ENCODE data around the gene NCAPD3. TPM values are rescaled to one million over a fixed set of nuclear protein-coding genes. Genes with fewer than 3 reads are reported as not detected.

The NCAPD3 gene
- total RNA-seq, 1 experiment from 2014 or later, result 52.2 TPM

DNA sequence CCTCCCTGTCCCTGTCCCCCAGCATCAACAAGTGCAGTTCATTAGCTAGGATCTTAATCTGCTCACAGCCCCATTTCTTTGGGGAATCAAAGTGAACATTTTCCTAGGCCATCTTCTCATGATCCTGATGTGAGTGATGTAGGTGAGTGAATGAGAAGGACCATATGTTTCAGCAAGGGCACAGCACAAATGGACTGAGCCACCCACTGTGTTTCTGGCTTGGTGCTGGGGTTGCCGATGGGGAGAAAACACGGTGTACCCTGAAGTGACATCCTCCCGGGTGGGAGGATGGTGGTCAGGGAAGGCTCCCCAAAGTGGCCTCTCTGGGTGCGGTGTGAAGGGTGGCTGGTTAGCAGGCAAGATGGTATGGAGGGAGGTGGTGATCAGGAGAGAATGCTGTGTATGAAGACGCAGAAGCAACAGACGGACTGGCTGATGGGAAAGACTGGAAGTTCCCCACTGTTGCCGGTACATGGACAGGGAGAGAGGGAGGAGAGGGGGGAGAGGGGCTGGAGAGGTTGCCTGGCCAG, 82.7 kb downstream of the NCAPD3 start:
- no peak overlapping the region for H2BK12ac ChIP-seq (ENCODE audit: insufficient read length, low read depth, low read length)
- no peak overlapping the region for H3K56ac ChIP-seq (ENCODE audit: insufficient read length, low read depth, low read length)
- no peaks in the 10 kb centered on the region for H3K79me1 ChIP-seq (ENCODE audit: insufficient read depth, low read depth, low read length, poor library complexity, severe bottlenecking)
- Mint-ChIP-seq H3K27me3 (ENCODE audit: low read depth) (peaks cover 2% of the 10 kb centered on the region), H3K27ac (no peak overlapping the region; a peak in 1 of 7 replicates), H3K4me1 (peaks cover 3 to 5% of the 10 kb centered on the region in 2 experiments; a peak in 3 of 4 replicates), H3K4me3 (no peak overlapping the region), H3K9me3 (peaks cover 50 to 56% of the 10 kb centered on the region in 2 experiments), H3K36me3 (ENCODE audit: insufficient read depth in 1 of 3, low read depth in 3 of 3) (peaks cover 67 to 70% (median 68%) of the 10 kb centered on the region in 3 experiments)
- no peak overlapping the region for H4K5ac ChIP-seq (ENCODE audit: insufficient read length, low read depth, low read length)
- no peak overlapping the region for H2AFZ ChIP-seq (ENCODE audit: low read length)
- no peaks in the 10 kb centered on the region for H3K23me2 ChIP-seq (ENCODE audit: insufficient read length, low read depth, low read length, poor library complexity, severe bottlenecking)
- peak overlapping the region; percentile 76 for H4K91ac ChIP-seq (ENCODE audit: insufficient read length, low read depth, low read length)
- no peak overlapping the region for H4K8ac ChIP-seq (replicated peaks; ENCODE audit: insufficient read length, low read depth, low read length)
- no peaks in the 10 kb centered on the region for H4K20me1 ChIP-seq (ENCODE audit: control insufficient read depth, insufficient read depth, insufficient read length)
- no peak overlapping the region for H3T11ph ChIP-seq (ENCODE audit: low read length)
- H2BK120ac ChIP-seq (ENCODE audit: low read depth, low read length, poor library complexity, severe bottlenecking), result no peak overlapping the region
- no peaks in the 10 kb centered on the region for H3K79me2 ChIP-seq (ENCODE audit: insufficient read depth, low read length)
- WGBS (ENCODE audit: extremely low coverage, insufficient read length, low lambda C conversion rate), result no CpG with 5 or more reads among the region's 7 CpGs
- H3K4me1 ChIP-seq (ENCODE audit: insufficient read depth, low read length), result no peaks in the 10 kb centered on the region
- no peak overlapping the region for H3K27ac ChIP-seq (ENCODE audit: insufficient read length, low read depth, low read length)
- peaks cover 28% of the 10 kb centered on the region for H3K9me3 ChIP-seq (ENCODE audit: control insufficient read depth, low read depth, low read length)
- no peak for DNase-seq
- TF ChIP-seq, protein P1, sequence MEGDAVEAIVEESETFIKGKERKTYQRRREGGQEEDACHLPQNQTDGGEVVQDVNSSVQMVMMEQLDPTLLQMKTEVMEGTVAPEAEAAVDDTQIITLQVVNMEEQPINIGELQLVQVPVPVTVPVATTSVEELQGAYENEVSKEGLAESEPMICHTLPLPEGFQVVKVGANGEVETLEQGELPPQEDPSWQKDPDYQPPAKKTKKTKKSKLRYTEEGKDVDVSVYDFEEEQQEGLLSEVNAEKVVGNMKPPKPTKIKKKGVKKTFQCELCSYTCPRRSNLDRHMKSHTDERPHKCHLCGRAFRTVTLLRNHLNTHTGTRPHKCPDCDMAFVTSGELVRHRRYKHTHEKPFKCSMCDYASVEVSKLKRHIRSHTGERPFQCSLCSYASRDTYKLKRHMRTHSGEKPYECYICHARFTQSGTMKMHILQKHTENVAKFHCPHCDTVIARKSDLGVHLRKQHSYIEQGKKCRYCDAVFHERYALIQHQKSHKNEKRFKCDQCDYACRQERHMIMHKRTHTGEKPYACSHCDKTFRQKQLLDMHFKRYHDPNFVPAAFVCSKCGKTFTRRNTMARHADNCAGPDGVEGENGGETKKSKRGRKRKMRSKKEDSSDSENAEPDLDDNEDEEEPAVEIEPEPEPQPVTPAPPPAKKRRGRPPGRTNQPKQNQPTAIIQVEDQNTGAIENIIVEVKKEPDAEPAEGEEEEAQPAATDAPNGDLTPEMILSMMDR (conservative IDR thresholded peaks at IDR 0.05), result no peak
- H3K14ac ChIP-seq (ENCODE audit: insufficient read depth, low read length), result no peak overlapping the region
- H3K18ac ChIP-seq (ENCODE audit: insufficient read length, low read depth, low read length), result no peak overlapping the region
- H3K9ac ChIP-seq (ENCODE audit: extremely low read depth, insufficient read length, low read length), result no peak overlapping the region
- no peak overlapping the region for H2BK15ac ChIP-seq (ENCODE audit: low read depth, low read length)
- H3K27me3 ChIP-seq (ENCODE audit: insufficient read depth, low read length), result no peaks in the 10 kb centered on the region
- H2BK5ac ChIP-seq (ENCODE audit: insufficient read length, low read length), result no peak overlapping the region
- no peak overlapping the region for H3K4me2 ChIP-seq (ENCODE audit: insufficient read depth, insufficient read length, low read length)
- H2AK5ac ChIP-seq (ENCODE audit: insufficient read length, low read length), result no peak overlapping the region
- no peak overlapping the region for H2BK20ac ChIP-seq (ENCODE audit: low read depth, low read length, poor library complexity, severe bottlenecking)
- no peak overlapping the region for H3K4ac ChIP-seq (ENCODE audit: low read depth, low read length)
- no peak overlapping the region for H3K23ac ChIP-seq (ENCODE audit: insufficient read length, low read depth, low read length)
